ENCODE measurements around the gene SMYD3. TPM values are rescaled to one million over a fixed set of nuclear protein-coding genes. Genes with fewer than 3 reads are reported as not detected.
A peak's percentile ranks its signal among the peaks of the same experiment; 100 is the strongest.
"Not testable (repeated sequence)": the region's sequence is repeated elsewhere in the genome, so short reads cannot be mapped to it uniquely, and the experiment has no call there.

Gene SMYD3
- total RNA-seq, 1 donor from 2014 or later, result 27.9 TPM

- DNase-seq (ENCODE audit: extremely low read depth, low read depth, low spot score), result no peak
Observed at GRCh38 chr1:246048693-246049092, 458.4 kb downstream of the SMYD3 start.

- no peak for DNase-seq (ENCODE audit: extremely low read depth, low read depth, low spot score)
Observed at GRCh38 chr1:246043556-246043955, 463.5 kb downstream of the SMYD3 start.

GRCh38 chr1:246041360-246041759 lies 465.7 kb downstream of the SMYD3 start:
- no peak for DNase-seq (ENCODE audit: extremely low read depth, low read depth, low spot score)

- no peak for DNase-seq (ENCODE audit: extremely low read depth, low read depth, low spot score)
Observed at GRCh38 chr1:246040200-246040890, 466.7 kb downstream of the SMYD3 start.

- DNase-seq (ENCODE audit: extremely low read depth, low read depth, low spot score), result no peak
Observed at GRCh38 chr1:246039584-246039983, 467.5 kb downstream of the SMYD3 start.

DNA sequence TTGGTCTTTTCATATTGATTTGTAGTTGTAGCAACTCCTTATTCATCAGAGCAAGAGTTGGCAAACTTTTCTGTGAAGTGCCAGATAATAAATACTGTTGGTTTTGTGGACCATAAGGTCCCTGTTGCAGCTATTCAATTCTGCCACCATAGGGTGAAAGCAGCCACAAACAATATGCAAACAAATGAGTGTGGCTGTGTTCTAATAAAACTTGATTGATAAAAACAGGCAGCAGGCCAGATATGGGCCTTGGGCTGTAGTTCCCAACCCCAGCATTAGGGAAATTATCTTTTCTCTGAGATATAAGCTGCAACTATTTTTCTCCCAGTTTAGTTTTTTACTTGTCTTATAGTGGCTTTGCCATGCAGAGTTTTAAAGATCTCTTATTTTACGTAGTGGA lies 469.2 kb downstream of the SMYD3 start:
- no peak for DNase-seq (ENCODE audit: extremely low read depth, low read depth, low spot score)

DNA sequence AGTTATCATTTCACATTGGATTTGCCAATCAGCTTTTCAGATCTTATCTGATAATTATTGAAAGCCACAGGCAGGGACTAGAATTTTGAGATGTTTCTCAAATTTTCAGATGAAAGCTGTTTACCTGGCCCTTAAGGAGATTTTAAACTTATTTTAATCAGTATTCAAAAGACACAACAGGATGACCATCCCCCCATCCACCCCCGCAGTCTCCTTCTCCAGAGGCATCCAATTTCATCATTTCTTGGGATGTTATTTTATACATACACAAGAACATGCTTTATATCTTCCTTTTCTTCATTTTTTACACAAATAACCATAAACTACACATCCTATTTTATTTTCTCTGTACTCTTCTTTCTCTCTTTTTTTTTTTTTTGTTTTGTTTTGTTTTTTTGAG lies 470.9 kb downstream of the SMYD3 start:
- no peak for DNase-seq (ENCODE audit: extremely low read depth, low read depth, low spot score)

GRCh38 chr1:246035060-246035541 lies 472.0 kb downstream of the SMYD3 start:
- no peak for DNase-seq (ENCODE audit: extremely low read depth, low read depth, low spot score)

GRCh38 chr1:246034630-246035029 lies 472.4 kb downstream of the SMYD3 start:
- no peak for DNase-seq (ENCODE audit: extremely low read depth, low read depth, low spot score)

DNA sequence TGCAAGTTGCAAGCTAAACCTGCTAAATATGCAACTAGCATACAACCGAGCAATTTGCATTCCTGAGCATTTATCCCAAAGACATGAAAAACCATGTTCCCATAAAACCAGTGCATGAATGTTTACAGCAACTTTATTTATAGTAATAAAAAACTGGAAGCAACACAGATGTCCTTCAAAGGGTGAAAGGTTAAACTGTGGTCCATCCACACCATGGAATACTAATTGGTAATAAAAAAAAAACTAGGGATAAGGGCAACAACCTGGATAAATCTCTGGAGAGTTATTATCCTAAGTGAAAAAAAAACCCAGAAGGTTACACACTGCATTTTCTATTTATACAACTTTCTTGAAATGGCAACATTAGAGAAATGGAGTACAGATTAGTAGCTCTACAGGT lies 474.1 kb downstream of the SMYD3 start:
- DNase-seq (ENCODE audit: extremely low read depth, low read depth, low spot score), result no peak

- DNase-seq (ENCODE audit: extremely low read depth, low read depth, low spot score), result no peak
Observed at GRCh38 chr1:246032031-246032551, 475.0 kb downstream of the SMYD3 start.

- no peak for DNase-seq (ENCODE audit: extremely low read depth, low read depth, low spot score)
Observed at GRCh38 chr1:246029616-246030015, 477.5 kb downstream of the SMYD3 start.

DNA sequence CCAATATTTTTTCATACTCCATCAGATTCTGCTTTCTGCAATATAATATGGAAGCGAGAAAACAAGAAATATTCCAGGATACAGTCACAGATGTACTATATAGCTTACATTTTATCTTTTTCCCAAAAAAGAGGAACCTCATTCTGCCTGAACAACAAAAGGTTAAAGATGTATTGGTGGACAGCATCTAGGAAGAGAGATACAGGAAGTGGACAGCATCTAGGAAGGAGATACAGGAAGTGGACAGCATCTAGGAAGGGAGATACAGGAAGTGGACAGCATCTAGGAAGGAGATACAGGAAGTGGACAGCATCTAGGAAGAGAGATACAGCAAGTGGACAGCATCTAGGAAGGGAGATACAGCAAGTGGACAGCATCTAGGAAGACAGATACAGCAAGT lies 483.0 kb downstream of the SMYD3 start:
- not testable (repeated sequence) for DNase-seq (ENCODE audit: extremely low read depth, low read depth, low spot score)

DNA sequence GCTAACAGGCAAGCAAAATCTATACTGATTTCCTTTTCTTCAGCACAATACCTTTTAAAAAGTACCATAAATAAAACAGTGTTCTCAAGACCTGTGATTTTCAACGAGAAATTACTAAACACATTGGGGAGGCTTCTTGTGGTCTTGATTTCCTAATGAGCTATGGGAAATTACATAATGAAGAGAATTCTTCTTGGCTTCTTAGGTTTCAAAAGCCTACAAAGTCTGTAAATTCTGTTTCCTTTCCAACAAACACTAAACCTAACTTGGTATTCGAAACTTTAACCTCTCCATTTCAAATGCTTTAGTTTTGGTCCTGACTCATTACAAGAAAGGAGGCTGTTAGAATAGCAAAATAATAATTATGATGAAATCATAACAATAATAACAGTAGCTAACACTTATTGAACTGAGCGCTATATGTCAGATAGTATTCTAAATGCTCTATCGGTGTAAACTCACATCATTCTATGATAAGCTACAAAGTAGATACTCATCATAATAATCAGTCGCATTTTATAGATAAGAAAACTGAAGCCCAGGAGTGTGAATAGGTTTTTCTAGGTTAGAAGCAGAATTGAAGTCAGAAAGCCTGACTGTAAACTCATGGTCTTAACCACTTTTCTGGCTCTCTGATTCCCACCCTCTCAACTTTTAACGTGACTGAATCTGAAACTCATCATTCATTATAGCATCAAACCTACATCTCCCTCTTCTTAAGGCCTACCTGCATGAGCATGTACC lies 486.7 kb downstream of the SMYD3 start:
- DNase-seq (ENCODE audit: extremely low read depth, low read depth, low spot score), result no peak

DNA sequence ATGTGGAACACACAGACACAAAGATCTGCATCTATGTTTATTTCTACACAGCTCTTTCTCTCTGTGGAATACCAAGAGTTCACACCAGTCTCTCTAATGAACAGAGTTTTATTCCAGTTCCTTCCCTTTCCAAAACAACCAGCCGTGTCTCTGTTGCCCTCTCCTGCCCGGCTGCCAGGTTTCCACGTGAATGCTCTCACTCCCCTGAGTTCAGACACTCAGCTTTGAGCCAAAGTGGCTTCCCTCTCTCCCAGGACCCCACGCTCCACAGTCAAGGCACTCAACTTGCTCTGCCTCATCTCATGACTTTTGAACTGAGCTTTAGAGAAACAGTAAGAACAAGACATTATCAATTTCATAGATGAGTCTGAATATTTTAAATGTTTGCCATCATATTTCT lies 488.9 kb downstream of the SMYD3 start:
- no peak for DNase-seq (ENCODE audit: extremely low read depth, low read depth, low spot score)

DNA sequence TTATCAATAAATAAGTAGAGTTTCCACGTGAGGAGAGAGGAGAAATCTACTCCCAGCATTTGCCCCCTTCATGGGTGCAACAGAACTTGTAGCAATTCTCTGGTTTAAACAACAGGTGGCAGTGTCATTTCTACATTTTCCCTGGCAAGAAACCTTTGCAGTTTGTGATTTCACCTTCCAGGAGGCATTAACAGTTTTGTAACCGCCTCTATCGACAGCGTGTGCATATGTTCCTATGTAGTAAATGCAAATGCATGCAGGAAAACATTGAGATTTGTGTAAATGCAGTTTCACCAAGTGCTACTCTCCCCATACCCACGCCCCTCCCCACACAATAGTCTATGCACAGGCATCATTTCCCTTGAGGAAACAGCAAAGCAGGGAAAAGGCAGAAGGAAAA lies 494.7 kb downstream of the SMYD3 start:
- DNase-seq (ENCODE audit: extremely low read depth, low read depth, low spot score), result peak; percentile 36

DNA sequence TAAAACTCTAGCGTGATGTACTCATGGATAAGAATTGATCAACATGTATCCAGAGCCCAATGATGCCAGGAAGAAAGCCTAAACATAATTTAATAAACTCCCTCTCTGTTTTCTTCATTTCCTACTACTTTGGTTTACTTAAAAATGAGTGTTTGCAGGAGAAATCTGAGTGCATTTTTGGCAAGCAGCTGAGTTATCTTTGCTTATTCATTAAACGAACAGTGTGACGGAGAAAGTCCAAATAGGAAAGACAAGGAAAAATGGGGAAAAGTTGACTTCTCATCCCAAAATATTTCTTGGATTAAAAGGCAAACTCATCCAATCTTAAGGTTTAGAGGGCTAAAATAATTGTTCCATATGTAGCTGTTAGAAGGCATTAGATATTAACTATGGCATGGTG lies 496.7 kb downstream of the SMYD3 start:
- DNase-seq (ENCODE audit: extremely low read depth, low read depth, low spot score), result no peak

GRCh38 chr1:246008363-246008831 lies 498.7 kb downstream of the SMYD3 start:
- no peak for DNase-seq (ENCODE audit: extremely low read depth, low read depth, low spot score)

DNA sequence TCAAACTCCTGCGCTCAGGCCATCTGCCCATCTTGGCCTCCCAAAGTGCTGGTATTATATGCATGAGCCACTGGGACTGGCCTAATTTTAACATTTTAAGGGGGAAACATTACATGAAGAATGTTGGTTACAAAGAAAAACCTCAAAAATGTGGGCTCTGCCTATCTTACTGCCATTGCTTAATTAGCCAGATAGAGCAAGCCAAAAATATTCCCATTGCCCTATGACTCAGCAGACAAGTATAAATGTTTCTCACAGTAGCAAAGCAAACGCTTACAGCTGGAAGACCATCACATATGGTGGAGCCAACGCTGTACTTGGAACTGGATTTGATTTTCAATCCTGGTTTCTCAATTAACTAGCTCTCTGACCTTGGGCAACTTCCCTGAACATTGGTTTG lies 502.0 kb downstream of the SMYD3 start:
- DNase-seq (ENCODE audit: extremely low read depth, low read depth, low spot score), result no peak

DNA sequence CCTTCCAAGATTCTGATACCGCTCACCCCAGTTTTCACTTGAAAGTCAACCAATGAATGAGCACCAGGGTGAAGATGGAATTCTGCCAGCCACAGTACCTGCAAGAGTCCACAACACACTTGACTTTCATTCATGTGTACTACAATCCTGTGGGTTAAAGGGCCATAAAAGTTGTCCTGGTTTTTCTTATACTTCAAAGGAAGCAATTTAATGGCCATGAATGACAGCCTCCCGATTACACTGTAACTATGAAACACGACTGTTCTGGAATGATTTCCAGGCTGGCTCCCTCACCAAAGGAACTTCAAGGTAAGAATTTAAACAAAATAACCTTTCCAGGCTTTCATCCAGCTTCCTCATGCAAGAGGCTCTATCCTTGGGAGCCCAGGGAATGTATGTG lies 502.8 kb downstream of the SMYD3 start:
- DNase-seq (ENCODE audit: extremely low read depth, low read depth, low spot score), result no peak

DNA sequence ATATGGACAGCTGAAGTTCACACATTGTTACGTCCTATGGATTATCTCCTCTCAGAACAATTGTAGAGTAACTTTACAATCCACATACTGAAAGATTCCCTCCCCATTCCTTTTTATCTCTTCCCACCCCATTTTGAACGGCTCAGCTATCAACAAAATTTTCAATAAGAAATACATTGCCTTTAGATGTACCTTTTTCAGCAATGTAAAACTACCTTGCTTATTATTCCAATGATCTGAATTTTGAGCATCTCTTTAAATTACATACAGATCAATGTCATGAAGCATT lies 503.7 kb downstream of the SMYD3 start:
- no peak for DNase-seq (ENCODE audit: extremely low read depth, low read depth, low spot score)
